GM13976 (cell line): Measurements from ENCODE around the gene HDAC9.
"Not testable (repeated sequence)": the region's sequence is repeated elsewhere in the genome, so short reads cannot be mapped to it uniquely, and the experiment has no call there.

Experiments used
- DNase-seq: peaks from one replicate; pipeline ENCODE4 v3.0.0; 2012; ENCODE audit warnings: low spot score
- in situ Hi-C: fragments of 300-500 bp; cut with MboI; formaldehyde crosslinking; loops from one replicate; pipeline ENCODE4 v1.12.0; 2022; ENCODE audit warnings: low sequenced_read_pairs, mixed read lengths, inconsistent platforms; ENCODE audit not compliant: unreplicated experiment
- TF ChIP-seq, protein P1 (sequence below): IDR thresholded peaks from 2 replicates; pipeline ENCODE4 v1.5.1; 2012; ENCODE audit warnings: borderline replicate concordance, mild to moderate bottlenecking; ENCODE audit not compliant: insufficient read depth; ENCODE audit errors: extremely low read depth, missing control alignments, control extremely low read depth

The HDAC9 gene

DNA sequence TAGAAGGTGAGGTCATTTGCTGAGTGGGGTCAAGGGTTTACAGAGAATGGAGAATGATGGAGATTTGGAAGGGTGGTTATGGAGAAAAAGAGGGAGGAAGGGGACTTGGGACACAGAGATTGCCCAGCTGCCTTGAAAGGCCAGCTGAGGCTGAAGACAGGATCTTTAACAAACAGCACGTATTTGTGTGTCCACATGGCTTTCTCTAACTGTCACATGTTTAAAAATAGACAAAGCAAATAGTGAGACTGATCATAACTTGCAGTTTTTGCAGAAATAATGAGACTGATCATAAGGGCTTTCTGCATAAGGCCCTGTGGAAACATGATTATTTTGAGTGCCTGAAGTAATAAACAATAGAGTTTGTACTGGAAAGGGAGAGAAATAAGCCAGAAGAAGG, 212.7 kb downstream of the HDAC9 start:
- in situ Hi-C loops: no loop called here
- no peak for DNase-seq
- TF ChIP-seq, protein P1, sequence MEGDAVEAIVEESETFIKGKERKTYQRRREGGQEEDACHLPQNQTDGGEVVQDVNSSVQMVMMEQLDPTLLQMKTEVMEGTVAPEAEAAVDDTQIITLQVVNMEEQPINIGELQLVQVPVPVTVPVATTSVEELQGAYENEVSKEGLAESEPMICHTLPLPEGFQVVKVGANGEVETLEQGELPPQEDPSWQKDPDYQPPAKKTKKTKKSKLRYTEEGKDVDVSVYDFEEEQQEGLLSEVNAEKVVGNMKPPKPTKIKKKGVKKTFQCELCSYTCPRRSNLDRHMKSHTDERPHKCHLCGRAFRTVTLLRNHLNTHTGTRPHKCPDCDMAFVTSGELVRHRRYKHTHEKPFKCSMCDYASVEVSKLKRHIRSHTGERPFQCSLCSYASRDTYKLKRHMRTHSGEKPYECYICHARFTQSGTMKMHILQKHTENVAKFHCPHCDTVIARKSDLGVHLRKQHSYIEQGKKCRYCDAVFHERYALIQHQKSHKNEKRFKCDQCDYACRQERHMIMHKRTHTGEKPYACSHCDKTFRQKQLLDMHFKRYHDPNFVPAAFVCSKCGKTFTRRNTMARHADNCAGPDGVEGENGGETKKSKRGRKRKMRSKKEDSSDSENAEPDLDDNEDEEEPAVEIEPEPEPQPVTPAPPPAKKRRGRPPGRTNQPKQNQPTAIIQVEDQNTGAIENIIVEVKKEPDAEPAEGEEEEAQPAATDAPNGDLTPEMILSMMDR: no peak

DNA sequence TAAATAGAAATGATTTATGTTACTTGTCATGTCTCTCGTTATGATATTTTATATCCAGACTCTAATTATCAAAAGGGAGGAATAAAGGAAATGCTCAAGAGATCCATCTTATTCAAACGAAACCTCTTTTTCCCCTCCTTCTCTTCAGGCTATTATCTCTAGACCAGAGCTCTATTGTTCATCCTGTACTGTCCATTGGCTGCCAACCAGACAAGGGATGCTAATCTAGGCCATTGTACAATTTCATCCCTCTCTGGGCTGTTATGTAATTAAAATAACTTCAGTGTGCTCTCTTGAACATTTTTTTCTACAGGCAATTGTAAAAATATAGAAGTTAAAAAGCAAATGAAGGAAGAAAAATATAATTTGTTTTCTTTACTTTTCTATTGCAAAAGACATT, 220.4 kb downstream of the HDAC9 start:
- TF ChIP-seq, protein P1: no peak
- in situ Hi-C loops: no loop called here
- no peak for DNase-seq

DNA sequence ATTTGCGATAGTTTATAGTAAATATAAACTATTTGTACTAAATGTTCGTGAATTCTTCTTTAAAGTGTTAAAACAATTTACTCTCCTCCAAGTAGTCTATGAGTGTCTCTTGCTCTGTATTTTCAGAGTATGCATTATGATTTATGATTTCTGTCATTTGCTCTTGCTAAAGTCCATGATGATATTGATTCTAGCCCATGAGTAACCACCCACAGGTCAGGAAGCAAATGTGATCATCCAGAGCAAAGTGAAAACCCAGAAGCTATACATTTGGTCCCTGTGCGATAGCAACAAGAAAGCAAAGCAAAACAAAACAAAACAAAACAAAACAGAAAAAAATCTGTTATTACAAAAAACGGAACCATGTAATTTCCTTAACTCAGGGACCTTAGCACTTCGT, 225.9 kb downstream of the HDAC9 start:
- in situ Hi-C loops: no loop called here
- DNase-seq: no peak
- TF ChIP-seq, protein P1: no peak

DNA sequence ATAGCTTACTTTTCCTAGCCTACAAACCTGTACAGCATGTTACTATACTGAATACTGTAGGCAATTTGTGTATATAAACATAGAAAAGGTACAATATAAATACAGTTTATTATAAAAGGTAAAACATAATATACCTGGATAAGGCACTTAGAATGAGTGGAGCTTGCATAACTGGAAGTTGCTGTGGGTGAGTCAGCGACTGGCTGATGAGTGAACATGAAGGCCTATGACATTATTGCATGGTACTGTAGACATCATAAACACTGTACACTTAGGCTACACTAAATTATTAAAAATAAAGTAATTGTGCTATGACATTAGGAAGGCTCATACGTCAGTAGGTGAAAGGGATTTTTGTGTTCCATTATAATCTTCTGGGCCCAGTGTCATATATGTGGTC, 228.8 kb downstream of the HDAC9 start:
- in situ Hi-C loops: no loop called here
- TF ChIP-seq, protein P1: no peak
- DNase-seq: no peak

DNA sequence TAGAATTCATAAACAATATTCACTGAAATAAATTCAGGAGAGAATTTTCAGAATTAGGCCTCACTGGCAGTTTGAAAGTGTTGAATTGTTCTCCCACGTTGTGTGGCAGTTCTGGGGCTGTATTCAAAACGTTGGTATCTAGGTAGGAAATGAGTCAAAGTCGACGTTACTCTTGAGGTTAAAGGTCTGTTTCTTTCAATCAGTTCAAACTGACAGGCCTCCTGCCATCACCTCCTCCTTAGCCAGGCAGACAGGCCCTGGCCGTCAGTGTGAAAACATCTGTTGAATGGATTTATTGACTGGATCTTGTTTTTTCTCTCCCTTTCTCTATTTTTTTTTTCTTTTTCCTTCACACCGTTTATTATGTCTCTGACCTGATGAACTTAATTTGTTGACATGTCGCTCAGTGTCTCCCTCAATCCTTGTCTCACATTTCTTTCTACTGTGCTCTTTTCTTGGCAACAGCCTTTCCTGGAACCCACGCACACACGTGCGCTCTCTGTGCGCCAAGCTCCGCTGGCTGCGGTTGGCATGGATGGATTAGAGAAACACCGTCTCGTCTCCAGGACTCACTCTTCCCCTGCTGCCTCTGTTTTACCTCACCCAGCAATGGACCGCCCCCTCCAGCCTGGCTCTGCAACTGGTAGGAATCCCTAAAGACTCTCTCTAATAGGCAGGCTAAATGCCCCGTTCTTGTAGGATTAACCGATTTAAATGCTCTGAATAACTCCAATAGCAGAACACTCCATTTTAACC, 231.7 kb downstream of the HDAC9 start:
- in situ Hi-C loops: no loop called here
- no peak for DNase-seq
- TF ChIP-seq, protein P1: no peak

DNA sequence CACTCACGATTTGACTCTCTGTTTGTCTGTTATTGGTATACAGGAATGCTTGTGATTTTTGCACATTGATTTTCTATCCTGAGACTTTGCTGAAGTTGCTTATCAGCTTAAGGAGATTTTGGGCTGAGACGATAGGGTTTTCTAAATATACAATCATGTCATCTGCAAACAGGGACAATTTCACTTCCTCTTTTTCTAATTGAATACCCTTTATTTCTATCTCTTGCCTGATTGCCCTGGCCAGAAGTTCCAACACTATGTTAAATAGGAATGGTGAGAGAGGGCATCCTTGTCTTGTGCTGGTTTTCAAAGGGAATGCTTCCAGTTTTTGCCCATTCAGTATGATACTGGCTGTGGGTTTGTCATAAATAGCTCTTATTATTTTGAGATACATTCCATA, 240.5 kb downstream of the HDAC9 start:
- in situ Hi-C loops, DNase-seq: not testable (repeated sequence)

DNA sequence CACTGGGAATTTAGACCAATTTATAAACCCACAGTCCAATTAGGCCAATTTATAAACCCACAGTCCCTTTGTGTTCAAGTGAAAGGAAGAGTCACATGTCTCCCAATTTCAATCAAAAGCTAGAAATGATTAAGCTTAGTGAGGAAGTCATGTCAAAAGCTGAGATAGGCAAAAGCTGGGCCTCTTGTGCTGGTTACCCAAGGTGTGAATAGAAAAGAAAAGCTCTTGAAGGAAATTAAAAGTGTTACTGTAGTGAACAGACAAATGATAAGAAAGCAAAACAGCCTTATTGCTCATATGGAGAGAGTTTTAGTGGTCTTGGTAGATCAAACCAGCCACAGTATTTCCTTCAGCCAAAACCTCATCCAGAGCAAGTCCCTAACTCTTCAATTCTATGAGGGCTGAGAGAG, 245.0 kb downstream of the HDAC9 start:
- in situ Hi-C loops: no loop called here
- no peak for DNase-seq
- TF ChIP-seq, protein P1: no peak
